GM20000 (cell line): Measurements from ENCODE around the gene PADI4.

Experiments used
- DNase-seq: peaks from one replicate; pipeline ENCODE4 v3.0.0; 2012; ENCODE audit warnings: low spot score
- CTCF ChIP-seq: IDR thresholded peaks from 2 replicates; pipeline ENCODE4 v1.5.1; 2012; ENCODE audit warnings: mild to moderate bottlenecking, control low read depth; ENCODE audit errors: extremely low read depth, missing control alignments

The PADI4 gene

GRCh38 chr1:17265162-17265561, 42.8 kb upstream of the PADI4 start:
- DNase-seq, result no peak
- TF ChIP-seq CTCF, result no peak

- no peak for TF ChIP-seq CTCF
- DNase-seq, result no peak
Measured at GRCh38 chr1:17265950-17266349, 42.0 kb upstream of the PADI4 start.

- no peak for DNase-seq
- no peak for TF ChIP-seq CTCF
Measured at GRCh38 chr1:17270891-17271765, 36.9 kb upstream of the PADI4 start.

- TF ChIP-seq CTCF, result no peak
- DNase-seq, result no peak
Measured at GRCh38 chr1:17272066-17272465, 35.9 kb upstream of the PADI4 start.

- TF ChIP-seq CTCF, result no peak
- DNase-seq, result no peak
Measured at GRCh38 chr1:17272646-17273045, 35.4 kb upstream of the PADI4 start.

GRCh38 chr1:17273096-17273495, 34.9 kb upstream of the PADI4 start:
- DNase-seq, result no peak
- TF ChIP-seq CTCF, result no peak

GRCh38 chr1:17274186-17275170, 33.5 kb upstream of the PADI4 start:
- peak; percentile 61 for TF ChIP-seq CTCF
- peak; percentile 64 for DNase-seq
